Lower leg skin (tissue), 4 donors: Measurements from ENCODE around the gene MX2. TPM values are rescaled to one million over a fixed set of nuclear protein-coding genes. Genes with fewer than 3 reads are reported as not detected.

Experiments used
- DNase-seq, 2 donors: peaks; one replicate each; pipeline ENCODE4 v3.0.0-alpha.2; 2019; ENCODE audit warnings: low spot score in 2 of 2
- H3K4me3 ChIP-seq: fragments of 200-600 bp; sonication (generic); 2 replicates; pipeline ENCODE4 v1.5.1; 2017; ENCODE audit warnings: mild to moderate bottlenecking, low read depth; ENCODE audit not compliant: poor library complexity, severe bottlenecking
- CTCF ChIP-seq, 3 donors: fragments of 450-650 bp; IDR thresholded peaks; one replicate each; pipeline ENCODE4 v1.5.1; 2016; ENCODE audit warnings: antibody characterized with exemption in 3 of 3, mild to moderate bottlenecking in 3 of 3, moderate library complexity in 2 of 3
- POLR2A ChIP-seq, 2 donors: fragments of 450-650 bp; IDR thresholded peaks; one replicate each; pipeline ENCODE4 v1.6.1; 2016 to 2017; ENCODE audit warnings: antibody characterized with exemption in 2 of 2, mild to moderate bottlenecking in 1 of 2, moderate library complexity in 1 of 2
- whole genome bisulfite sequencing, 2 donors: methylation state at CpG; one replicate each; pipeline ENCODE4 v1.1.5; 2018; 5-methylcytosine and 5-hydroxymethylcytosine counted together
- intact Hi-C: fragments of 100-400 bp; cut with DNase I; formaldehyde crosslinking; loops from one replicate; pipeline ENCODE4 v1.15.0; 2023; ENCODE audit warnings: low total_unique reads
- total RNA-seq, 4 donors: library from RNA; depleted of rRNA; stranded (reverse); fragments of >200 nt; gene quantifications; one replicate each; pipeline ENCODE4 v1.1.0, GENCODE V29; 2016

Gene MX2
- total RNA-seq, 4 donors from 2014 or later, result 1.9 to 10.3 (median 6.0) TPM

GRCh38 chr21:41365377-41366107 lies 3.7 kb downstream of the MX2 start:
- TF ChIP-seq CTCF (IDR thresholded peaks at IDR 0.05), result no peak
- no peak for TF ChIP-seq POLR2A (IDR thresholded peaks at IDR 0.05)
- intact Hi-C loops, result no loop called here
- H3K4me3 ChIP-seq, result no peak overlapping the region
- peak in 1 of 2 donors; percentile 59 for DNase-seq
- 96 to 97% methylated on average over 15 of the region's 15 CpGs for WGBS, 2 donors

DNA sequence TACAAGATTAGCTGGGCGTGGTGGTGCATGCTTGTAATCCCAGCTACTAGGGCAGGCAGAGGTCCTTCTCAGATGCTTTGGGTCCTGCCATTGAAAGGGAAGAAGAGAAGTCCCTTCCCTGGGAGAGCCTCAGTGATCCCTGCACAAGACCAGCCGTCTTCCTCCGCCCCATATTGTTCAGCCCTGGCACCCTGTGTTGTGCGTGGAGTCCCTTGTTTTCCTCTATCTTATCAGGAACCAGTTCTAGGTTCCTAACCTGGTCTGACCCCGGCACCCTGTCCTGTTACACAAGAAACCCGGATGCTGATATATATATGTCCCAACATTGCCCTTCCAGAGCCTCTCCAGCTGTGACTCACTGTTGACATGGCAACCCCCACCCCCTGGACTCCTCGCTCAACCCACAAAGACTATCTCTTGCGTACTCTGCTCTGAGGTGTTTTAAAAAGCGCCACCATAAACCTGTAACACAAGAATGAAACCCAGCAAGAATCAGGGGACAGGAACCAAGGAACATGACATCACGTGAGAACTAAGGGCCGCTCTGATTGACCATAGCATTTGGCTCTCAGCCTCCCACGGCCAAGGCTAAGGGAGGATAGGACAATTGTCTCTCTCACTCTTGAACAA lies 4.8 kb downstream of the MX2 start:
- no peak overlapping the region for H3K4me3 ChIP-seq
- intact Hi-C loops, result no loop called here
- whole genome bisulfite sequencing, 2 donors, result 75 to 80% methylated on average over 12 of the region's 12 CpGs
- peak in 1 of 2 donors; percentile 88 for DNase-seq
- TF ChIP-seq POLR2A (IDR thresholded peaks at IDR 0.05) (no peak), CTCF (IDR thresholded peaks at IDR 0.05) (no peak)

GRCh38 chr21:41367301-41367944 lies 5.6 kb downstream of the MX2 start:
- peak in 1 of 2 donors; percentile 56 for DNase-seq
- H3K4me3 ChIP-seq, result no peak overlapping the region
- whole genome bisulfite sequencing, 2 donors, result 72 to 76% methylated on average over 9 of the region's 9 CpGs
- intact Hi-C loops, result no loop called here
- TF ChIP-seq CTCF (IDR thresholded peaks at IDR 0.05), result no peak

DNA sequence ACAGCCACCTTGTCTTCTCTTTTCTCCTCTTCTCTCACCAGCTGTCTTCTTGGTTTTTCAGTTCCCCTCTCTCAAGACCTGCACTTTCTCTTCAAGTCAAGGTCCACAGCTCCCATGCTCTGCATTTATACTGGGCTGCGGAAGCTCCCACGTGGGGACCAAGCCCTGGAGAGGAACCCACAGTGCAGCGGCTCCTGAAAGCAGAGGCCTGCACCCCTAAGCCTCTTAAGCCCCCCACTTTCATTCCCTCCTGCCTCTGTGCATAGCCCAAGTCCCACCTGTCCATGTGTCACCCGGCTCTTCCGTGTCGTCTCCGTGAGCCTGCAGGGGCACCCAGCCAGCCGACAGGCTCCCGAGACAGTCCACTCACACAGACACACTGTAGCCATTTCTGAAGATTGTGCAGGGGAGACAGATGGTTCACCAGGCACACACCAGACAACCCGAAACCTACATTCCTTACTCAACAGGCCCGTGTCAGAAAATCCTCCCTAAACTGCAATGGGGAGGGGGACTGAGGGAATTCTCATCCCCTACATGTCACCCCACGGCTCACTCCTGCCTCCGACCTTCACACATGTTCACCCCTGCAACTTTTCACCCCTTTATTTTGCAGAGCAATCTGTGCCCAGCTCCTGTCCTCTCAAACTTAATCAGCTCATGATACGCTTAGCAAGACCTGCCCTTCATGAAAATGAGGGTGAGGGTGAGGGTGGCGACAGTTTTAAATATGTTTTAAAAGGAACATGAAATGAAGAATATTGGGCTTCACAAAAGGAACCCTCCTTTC lies 6.3 kb downstream of the MX2 start:
- 90 to 91% methylated on average over 15 of the region's 15 CpGs for WGBS, 2 donors
- TF ChIP-seq CTCF (IDR thresholded peaks at IDR 0.05), result no peak
- no peak for TF ChIP-seq POLR2A (IDR thresholded peaks at IDR 0.05)
- H3K4me3 ChIP-seq, result no peak overlapping the region
- intact Hi-C loops, result no loop called here
- peak in 1 of 2 donors; percentile 61 for DNase-seq

- H3K4me3 ChIP-seq, result no peak overlapping the region
- DNase-seq, result peak in 1 of 2 donors; percentile 67
- WGBS, 2 donors, result 51 to 54% methylated on average over 4 of the region's 4 CpGs
- TF ChIP-seq CTCF (IDR thresholded peaks at IDR 0.05), result no peak
- no peak for TF ChIP-seq POLR2A (IDR thresholded peaks at IDR 0.05)
- intact Hi-C loops, result no loop called here
Observed at GRCh38 chr21:41368735-41369104, 6.9 kb downstream of the MX2 start.
